Upper lobe of left lung (tissue), 6 donors: ENCODE data around the gene CPNE7. TPM values are rescaled to one million over a fixed set of nuclear protein-coding genes. Genes with fewer than 3 reads are reported as not detected.

Experiments used
- ATAC-seq, 2 donors: fragments of 200-7000 bp; cut with Tn5 transposase; one replicate each; pipeline ENCODE4 v1.9.1; 2022; ENCODE audit warnings: mild to moderate bottlenecking in 2 of 2, moderate library complexity in 2 of 2; ENCODE audit not compliant: low FRiP score in 2 of 2
- DNase-seq, 2 donors: peaks; one replicate each; pipeline ENCODE4 v3.0.0-alpha.2; 2019 to 2020
- H3K27ac ChIP-seq, 4 donors: fragments of 200-600 bp; sonication (generic); one replicate each; pipeline ENCODE4 v1.5.1; 2016 to 2019
- H3K27me3 ChIP-seq, 4 donors: fragments of 200-600 bp; sonication (generic); one replicate each; pipeline ENCODE4 v1.5.1; 2017 to 2019
- H3K36me3 ChIP-seq, 4 donors: fragments of 200-600 bp; sonication (generic); one replicate each; pipeline ENCODE4 v1.5.1; 2016 to 2019
- H3K4me1 ChIP-seq, 4 donors: fragments of 200-600 bp; sonication (generic); one replicate each; pipeline ENCODE4 v1.5.1; 2018 to 2019
- H3K4me3 ChIP-seq, 4 donors: fragments of 200-600 bp; sonication (generic); one replicate each; pipeline ENCODE4 v1.5.1; 2017 to 2019; ENCODE audit warnings: mild to moderate bottlenecking in 2 of 4, moderate library complexity in 1 of 4
- H3K9me3 ChIP-seq, 4 donors: fragments of 200-600 bp; sonication (generic); one replicate each; pipeline ENCODE4 v1.5.1; 2018 to 2019
- CTCF ChIP-seq, 6 experiments: fragments of 450-650 bp in 4 of 6; fragments of 200-600 bp in 2 of 6; sonication (generic) in 2 of 6; IDR thresholded peaks; one replicate each; pipeline ENCODE4 v1.5.1; 2016 to 2019; ENCODE audit warnings: antibody characterized with exemption in 6 of 6
- EP300 ChIP-seq, 4 donors: sonication (generic); formaldehyde crosslinking; IDR thresholded peaks; one replicate each; pipeline ENCODE4 v1.5.1; 2017; ENCODE audit warnings: antibody characterized with exemption in 4 of 4, control low read depth in 2 of 4
- POLR2A ChIP-seq, 4 donors: fragments of 450-650 bp; IDR thresholded peaks; one replicate each; pipeline ENCODE4 v1.5.1; 2016 to 2017; ENCODE audit warnings: antibody characterized with exemption in 4 of 4, mild to moderate bottlenecking in 2 of 4
- POLR2AphosphoS5 ChIP-seq, 2 donors: sonication (generic); formaldehyde crosslinking; IDR thresholded peaks; one replicate each; pipeline ENCODE4 v1.5.1; 2017; ENCODE audit warnings: antibody characterized with exemption in 2 of 2
- WGBS, 2 donors: methylation state at CpG; one replicate each; pipeline ENCODE4 v1.1.5; 2017 to 2018; 5-methylcytosine and 5-hydroxymethylcytosine counted together
- total RNA-seq, 6 donors: library from RNA; depleted of rRNA in 4 of 6; stranded (reverse); fragments of >200 nt in 4 of 6; gene quantifications; one replicate each; pipeline versions ENCODE4 v1.1.0 to v1.2.1, GENCODE V29; 2016 to 2021
- donor health status: DM: no; HTN: no; CAD: no; lungs with moderate emphysema.
- donor health status: DM: no; HTN: yes; CAD: no; lungs with severe emphysema.

Gene CPNE7
- total RNA-seq, 6 donors from 2014 or later, result 1.4 to 14.7 (median 3.6) TPM; not detected in 2

GRCh38 chr16:89579351-89579750, 3.8 kb downstream of the CPNE7 start:
- WGBS, 2 donors, result 89 to 96% methylated on average over 15 of the region's 15 CpGs
- Histone ChIP-seq H3K27me3 (peaks cover 0 to 25% (median 19%) of the 10 kb centered on the region in 4 donors), H3K36me3 (no peaks in the 10 kb centered on the region), H3K27ac (no peak overlapping the region), H3K4me1 (peaks cover 30 to 40% (median 32%) of the 10 kb centered on the region in 4 donors), H3K9me3 (no peaks in the 10 kb centered on the region), H3K4me3 (no peak overlapping the region)
- no peak for ATAC-seq
- TF ChIP-seq POLR2AphosphoS5 (IDR thresholded peaks at IDR 0.05) (no peak), EP300 (IDR thresholded peaks at IDR 0.05) (no peak), POLR2A (IDR thresholded peaks at IDR 0.05) (no peak), CTCF (IDR thresholded peaks at IDR 0.05) (no peak)
- no peak for DNase-seq

- no peaks in the 10 kb centered on the region for H3K9me3 ChIP-seq
- ATAC-seq (peak in 1 of 2 donors; percentile 85), DNase-seq (peak in 1 of 2 donors; percentile 48)
- H3K36me3 ChIP-seq, result no peaks in the 10 kb centered on the region
- H3K27ac ChIP-seq, result peak overlapping the region in 1 of 4 donors; percentile 80
- H3K27me3 ChIP-seq, result peaks cover 0 to 7% (median 4%) of the 10 kb centered on the region in 4 donors
- TF ChIP-seq POLR2AphosphoS5 (IDR thresholded peaks at IDR 0.05) (no peak), EP300 (IDR thresholded peaks at IDR 0.05) (no peak), POLR2A (IDR thresholded peaks at IDR 0.05) (no peak), CTCF (IDR thresholded peaks at IDR 0.05) (no peak)
- WGBS, 2 donors, result 90 to 93% methylated on average over 33 of the region's 33 CpGs
- peaks cover 14 to 23% (median 16%) of the 10 kb centered on the region in 4 donors for H3K4me1 ChIP-seq
- H3K4me3 ChIP-seq, result no peak overlapping the region
These were observed 5.6 kb downstream of the CPNE7 start for GRCh38 chr16:89581045-89581695.

GRCh38 chr16:89581861-89582563, 6.5 kb downstream of the CPNE7 start:
- peak in 1 of 2 donors; percentile 34 for ATAC-seq
- Histone ChIP-seq H3K9me3 (no peaks in the 10 kb centered on the region), H3K27me3 (no peaks in the 10 kb centered on the region), H3K4me3 (no peak overlapping the region), H3K36me3 (no peaks in the 10 kb centered on the region), H3K27ac (peak overlapping the region; percentile 51 to 80 (median 72)), H3K4me1 (peaks cover 12 to 27% (median 16%) of the 10 kb centered on the region in 4 donors)
- DNase-seq, result peak in 1 of 2 donors; percentile 64
- WGBS, 2 donors, result 34 to 42% methylated on average over 9 to 14 of the region's 15 CpGs
- no peak for TF ChIP-seq EP300 (IDR thresholded peaks at IDR 0.05)
- TF ChIP-seq POLR2A (IDR thresholded peaks at IDR 0.05), result no peak
- TF ChIP-seq POLR2AphosphoS5 (IDR thresholded peaks at IDR 0.05), result no peak
- TF ChIP-seq CTCF (IDR thresholded peaks at IDR 0.05), result no peak

GRCh38 chr16:89582614-89583196, 7.1 kb downstream of the CPNE7 start:
- WGBS, 2 donors, result 92 to 93% methylated on average over 13 to 14 of the region's 19 CpGs
- Histone ChIP-seq H3K27me3 (no peaks in the 10 kb centered on the region), H3K9me3 (no peaks in the 10 kb centered on the region), H3K4me1 (peaks cover 12 to 27% (median 16%) of the 10 kb centered on the region in 4 donors), H3K36me3 (no peaks in the 10 kb centered on the region), H3K27ac (peak overlapping the region; percentile 51 to 80 (median 72)), H3K4me3 (no peak overlapping the region)
- ATAC-seq (no peak), DNase-seq (peak in 1 of 2 donors; percentile 75)
- TF ChIP-seq POLR2AphosphoS5 (IDR thresholded peaks at IDR 0.05), result no peak
- TF ChIP-seq CTCF (IDR thresholded peaks at IDR 0.05), result no peak
- TF ChIP-seq EP300 (IDR thresholded peaks at IDR 0.05), result no peak
- no peak for TF ChIP-seq POLR2A (IDR thresholded peaks at IDR 0.05)
